DND-41 (cell line): ENCODE data around the gene KIF17.

Source experiments
- EZH2 ChIP-seq: IDR thresholded peaks from 3 replicates; pipeline ENCODE4 v1.6.1; 2012; ENCODE audit warnings: borderline replicate concordance, low read depth, mild to moderate bottlenecking, moderate library complexity, low read length, inconsistent platforms; ENCODE audit not compliant: severe bottlenecking
- TF ChIP-seq, protein P1 (sequence below): IDR thresholded peaks from 2 replicates; pipeline ENCODE4 v1.5.1; 2012; ENCODE audit warnings: borderline replicate concordance, low read length, moderate library complexity, mild to moderate bottlenecking; ENCODE audit not compliant: poor library complexity, severe bottlenecking; ENCODE audit errors: extremely low read depth

DNA sequence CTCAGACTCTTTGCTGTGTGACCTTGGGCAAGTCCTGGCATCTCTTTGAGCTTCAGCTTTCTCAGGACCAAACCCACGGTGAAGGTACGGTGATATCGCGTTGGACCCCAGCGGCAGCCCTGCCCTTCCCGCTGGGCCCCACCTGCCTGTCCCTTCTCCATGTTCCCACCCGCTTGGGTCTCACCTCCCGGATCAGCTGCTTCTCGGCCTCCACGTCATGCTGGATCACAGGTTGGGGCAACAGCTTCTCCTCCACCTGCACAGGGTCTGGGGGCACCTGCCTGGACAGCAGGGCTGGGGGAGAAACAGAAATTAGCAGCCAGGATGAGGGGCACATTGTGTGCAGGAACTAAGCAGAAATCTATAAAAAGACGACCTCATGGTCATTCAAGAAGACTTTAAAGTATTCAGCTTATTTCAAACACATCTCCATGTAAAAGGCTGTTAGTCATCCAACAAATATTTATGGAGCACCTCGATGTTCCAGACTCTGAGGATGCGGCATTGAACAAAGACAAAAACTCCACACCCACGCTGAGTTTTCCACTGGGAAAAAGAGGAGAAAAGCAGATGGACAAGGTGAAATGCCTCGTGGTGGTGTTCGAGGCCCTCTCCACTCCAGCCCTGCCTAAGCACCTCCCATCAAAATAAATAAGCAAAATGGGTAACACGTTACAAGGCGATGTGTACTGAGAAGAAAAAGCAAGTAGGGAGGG is 19.5 kb downstream of the KIF17 start:
- TF ChIP-seq, protein P1, sequence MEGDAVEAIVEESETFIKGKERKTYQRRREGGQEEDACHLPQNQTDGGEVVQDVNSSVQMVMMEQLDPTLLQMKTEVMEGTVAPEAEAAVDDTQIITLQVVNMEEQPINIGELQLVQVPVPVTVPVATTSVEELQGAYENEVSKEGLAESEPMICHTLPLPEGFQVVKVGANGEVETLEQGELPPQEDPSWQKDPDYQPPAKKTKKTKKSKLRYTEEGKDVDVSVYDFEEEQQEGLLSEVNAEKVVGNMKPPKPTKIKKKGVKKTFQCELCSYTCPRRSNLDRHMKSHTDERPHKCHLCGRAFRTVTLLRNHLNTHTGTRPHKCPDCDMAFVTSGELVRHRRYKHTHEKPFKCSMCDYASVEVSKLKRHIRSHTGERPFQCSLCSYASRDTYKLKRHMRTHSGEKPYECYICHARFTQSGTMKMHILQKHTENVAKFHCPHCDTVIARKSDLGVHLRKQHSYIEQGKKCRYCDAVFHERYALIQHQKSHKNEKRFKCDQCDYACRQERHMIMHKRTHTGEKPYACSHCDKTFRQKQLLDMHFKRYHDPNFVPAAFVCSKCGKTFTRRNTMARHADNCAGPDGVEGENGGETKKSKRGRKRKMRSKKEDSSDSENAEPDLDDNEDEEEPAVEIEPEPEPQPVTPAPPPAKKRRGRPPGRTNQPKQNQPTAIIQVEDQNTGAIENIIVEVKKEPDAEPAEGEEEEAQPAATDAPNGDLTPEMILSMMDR, result no peak
- no peak for TF ChIP-seq EZH2
